Stimulated activated CD8-positive, alpha-beta memory T cell treated with anti-CD3 and anti-CD28 coated beads, Interleukin-12 subunit alpha, Interleukin-12 subunit beta, amount 100 ng/mL, for 1 hour (primary cell): Measurements from ENCODE around the gene FHL2.
"Not testable (repeated sequence)": the region's sequence is repeated elsewhere in the genome, so short reads cannot be mapped to it uniquely, and the experiment has no call there.

Source experiments
- DNase-seq: peaks from one replicate; pipeline ENCODE4 v3.0.0-alpha.2; 2020; ENCODE audit warnings: low read depth

Gene FHL2, protein sequence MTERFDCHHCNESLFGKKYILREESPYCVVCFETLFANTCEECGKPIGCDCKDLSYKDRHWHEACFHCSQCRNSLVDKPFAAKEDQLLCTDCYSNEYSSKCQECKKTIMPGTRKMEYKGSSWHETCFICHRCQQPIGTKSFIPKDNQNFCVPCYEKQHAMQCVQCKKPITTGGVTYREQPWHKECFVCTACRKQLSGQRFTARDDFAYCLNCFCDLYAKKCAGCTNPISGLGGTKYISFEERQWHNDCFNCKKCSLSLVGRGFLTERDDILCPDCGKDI

DNA sequence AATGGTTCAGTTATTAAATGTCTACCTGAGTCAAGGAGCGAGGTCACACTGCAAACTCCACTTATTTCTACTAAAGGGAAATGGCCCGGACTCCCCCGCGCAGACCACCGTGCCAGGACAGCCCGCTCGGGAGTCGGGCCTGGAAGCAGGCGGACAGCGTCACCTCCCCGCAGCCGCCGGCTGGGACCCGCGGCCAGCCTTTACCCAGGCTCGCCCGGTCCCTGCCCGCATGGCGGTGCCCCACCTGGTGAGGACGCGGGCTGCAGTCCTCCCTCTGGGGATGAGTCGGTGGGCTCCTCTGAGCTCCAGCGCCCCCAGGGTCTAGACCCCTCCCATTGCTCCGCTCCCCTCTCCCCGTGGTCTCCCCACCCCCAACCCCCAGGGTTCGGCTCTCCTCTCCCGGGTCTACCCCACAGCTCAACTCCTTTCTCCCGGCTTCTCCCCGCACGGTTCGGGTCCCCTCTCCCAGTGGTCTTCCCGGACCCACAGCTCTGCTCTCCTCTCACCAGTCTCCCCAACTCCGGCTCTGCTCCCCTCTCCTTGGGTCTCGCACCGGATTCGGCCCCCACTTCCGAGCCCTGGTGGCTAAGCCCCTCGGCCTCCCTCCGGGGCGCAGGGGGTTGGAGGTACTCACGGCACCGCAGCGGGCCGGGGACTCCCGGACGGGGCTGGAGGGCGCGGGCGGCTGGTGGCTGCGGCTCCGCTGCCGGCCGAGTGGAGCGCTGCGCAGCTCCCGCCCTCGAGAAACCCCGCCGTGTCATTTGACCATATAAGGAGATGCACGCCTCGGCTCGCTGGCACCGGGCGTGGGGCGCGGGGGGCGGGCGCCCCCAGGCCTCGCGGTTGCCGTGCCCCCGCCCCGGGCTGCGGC is at the start of gene FHL2:
FHL2 (minus strand) TSS at position 716 of the 871 bp plus-strand sequence. CDS start 12,535 bp downstream, outside the sequence.
- DNase-seq = peak; percentile 45

DNA sequence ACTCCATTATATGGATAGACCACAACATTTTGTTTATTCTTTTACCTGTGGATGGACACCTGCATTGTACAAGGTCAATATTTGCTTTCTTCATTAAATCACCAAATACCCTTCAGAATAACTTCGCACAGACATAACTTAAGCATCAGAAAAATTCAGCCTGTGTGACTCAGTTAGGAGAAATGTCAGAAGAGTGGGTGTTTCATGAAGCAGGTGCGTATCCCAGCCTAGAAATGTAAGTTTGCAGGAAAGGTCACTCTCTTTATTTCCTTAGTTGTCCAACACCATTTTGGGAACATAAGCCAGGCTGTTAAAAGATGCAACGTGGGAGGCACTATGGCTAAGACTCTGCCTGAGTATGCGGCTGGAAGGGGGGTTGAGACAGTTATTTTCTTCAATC is 48.6 kb upstream of the FHL2 start:
- no peak for DNase-seq

GRCh38 chr2:105446501-105446900 is 47.6 kb upstream of the FHL2 start:
- DNase-seq = no peak

- no peak for DNase-seq
Observed at GRCh38 chr2:105445976-105446375, 47.1 kb upstream of the FHL2 start.

- DNase-seq = no peak
Observed at GRCh38 chr2:105445498-105445897, 46.6 kb upstream of the FHL2 start.

DNA sequence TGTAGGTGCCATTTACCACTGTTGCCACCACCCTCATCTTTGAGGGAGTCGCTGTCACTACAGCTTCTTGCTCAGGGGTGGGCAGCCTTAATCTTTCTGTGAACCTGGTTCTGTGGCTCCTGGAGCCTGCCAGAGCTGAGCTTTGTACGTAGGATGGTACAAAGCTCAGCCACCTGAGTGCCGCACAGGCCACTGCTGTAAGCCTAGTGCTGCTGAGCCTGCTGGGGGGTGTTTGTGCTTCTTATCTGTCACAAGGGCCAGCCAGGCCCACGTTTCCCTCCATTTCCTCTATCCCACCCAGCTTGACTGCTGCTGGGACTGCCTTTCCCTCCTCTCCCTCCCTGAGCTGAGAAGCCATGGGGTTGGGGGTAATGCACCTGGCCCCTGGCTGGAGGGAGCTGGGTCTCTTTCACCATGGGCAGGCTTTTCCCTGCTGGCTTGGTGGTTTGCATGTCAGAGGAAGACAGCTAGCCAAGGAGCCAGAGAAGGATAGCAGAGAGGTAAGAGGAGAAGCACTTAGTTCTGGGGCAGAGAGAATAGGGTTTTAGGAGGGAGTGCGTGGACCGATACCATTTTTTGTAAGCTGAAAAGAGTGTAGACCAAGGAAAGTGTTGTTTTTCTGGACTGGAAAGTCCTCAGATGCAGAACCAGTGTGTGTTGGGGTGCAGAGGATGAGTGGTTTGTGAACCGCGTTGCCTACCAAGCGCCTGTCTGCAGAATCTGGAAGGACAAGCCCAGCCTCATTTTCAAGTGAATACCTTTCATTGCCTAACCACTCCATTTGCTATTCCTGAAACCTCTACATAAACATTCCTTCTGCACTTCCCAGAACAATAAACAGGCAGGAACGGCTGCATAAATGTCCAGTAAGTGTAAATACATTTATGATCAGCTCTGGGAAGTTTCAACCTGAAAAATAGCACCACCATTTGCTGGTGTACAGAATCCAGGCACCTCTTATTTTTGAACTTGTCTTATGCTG is 45.1 kb upstream of the FHL2 start:
- no peak for DNase-seq

DNA sequence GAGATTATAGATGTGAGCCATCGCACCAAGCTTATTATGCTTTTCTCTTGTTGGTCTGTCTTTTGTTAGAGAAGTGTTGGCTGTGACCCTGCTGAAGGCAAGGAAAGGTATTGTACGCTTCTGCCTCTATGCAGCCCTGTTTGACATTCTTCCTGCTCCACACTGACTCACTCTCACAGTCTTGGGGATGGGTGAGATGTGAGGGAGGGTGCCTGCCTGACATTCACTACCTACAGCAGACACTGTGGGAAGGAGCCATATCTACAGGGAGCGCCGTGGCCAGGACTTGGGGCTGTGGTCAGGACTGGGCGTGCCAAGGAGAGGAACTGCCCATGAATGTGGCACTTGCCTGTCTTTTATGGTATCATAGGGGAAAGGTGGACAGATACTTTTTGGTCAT is 43.9 kb upstream of the FHL2 start:
- DNase-seq = no peak

- DNase-seq = no peak
Observed at GRCh38 chr2:105442056-105442455, 43.2 kb upstream of the FHL2 start.

DNA sequence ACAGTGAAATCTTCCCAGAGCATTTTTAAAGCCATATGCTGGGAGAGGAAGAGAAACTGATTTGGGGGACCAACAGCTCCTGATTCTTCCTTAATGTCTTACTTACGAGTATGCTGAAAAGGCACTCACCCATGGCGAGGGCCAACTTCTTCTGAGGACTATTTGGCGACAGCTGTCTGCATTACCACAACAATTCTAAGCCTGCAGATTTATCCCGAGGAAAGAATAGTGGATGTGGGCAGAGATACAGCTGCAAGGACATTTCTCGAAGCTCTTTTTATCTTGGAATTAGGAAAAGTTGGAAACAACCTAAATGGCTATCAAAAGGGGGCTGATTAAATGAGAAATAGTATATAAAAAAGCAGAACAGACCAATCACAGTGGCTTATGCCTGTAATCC is 40.3 kb upstream of the FHL2 start:
- no peak for DNase-seq

DNA sequence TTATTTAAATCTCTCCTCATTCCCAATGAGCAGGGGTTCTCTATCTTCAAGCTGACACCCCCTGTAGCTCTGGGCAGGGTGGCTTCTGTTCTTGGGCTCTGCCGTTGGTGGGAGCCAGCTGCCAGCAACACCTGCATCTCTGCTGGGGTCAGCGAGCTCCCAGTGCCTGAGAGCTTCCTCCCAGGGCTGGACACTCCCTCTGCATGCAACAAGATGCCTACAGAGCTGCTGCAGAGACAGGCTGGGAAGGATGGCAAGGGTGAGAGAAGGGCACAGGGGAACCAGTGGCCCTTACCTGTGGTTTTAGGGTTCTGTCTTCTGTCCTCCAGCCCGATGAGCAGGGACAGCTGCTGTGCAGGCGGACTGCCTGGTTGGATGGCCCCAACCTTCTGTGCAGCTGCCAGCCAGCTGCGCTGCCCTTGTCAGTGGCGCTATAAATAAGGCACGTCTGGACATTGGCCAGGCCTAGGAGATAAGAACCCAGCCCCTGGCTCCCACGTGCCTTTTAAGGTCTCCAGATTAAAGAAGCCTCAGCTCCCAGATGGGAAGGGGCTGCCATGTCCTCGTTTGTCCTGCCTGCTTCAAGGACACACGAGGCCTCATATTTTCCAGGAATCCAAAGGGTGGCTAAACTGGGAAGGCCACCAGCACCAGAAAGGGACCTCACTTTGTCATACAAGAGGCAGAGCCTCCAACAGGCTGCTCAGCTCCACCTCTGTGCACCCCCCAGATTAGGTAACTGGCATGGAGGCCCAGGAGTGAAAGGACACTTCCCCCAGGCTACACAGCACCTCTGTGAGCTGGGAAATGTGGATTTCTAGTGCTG is 39.5 kb upstream of the FHL2 start:
- no peak for DNase-seq

GRCh38 chr2:105437708-105438103 is 38.9 kb upstream of the FHL2 start:
- no peak for DNase-seq

DNA sequence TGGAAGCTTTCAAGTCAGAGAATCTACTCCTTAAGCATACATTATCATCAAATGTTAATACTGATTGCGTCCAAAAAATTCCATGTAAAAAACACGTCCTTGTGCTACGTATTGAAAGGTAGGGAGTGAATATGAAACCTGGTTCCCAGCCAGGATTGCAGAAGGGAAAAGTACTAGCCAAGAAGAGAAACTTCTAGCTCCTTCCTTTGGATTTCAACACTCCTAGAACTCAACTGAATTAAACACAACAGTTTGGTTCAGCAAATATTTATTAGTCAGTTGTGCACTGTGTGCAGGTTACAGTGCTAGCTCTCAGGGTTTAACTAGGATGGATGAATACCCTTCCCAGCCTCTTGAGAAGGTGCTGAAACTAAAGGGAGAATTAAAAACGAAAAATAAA is 33.9 kb upstream of the FHL2 start:
- DNase-seq = no peak

- DNase-seq = no peak
Observed at GRCh38 chr2:105432044-105432399, 33.2 kb upstream of the FHL2 start.

- DNase-seq = no peak
Observed at GRCh38 chr2:105431367-105432043, 32.7 kb upstream of the FHL2 start.

DNA sequence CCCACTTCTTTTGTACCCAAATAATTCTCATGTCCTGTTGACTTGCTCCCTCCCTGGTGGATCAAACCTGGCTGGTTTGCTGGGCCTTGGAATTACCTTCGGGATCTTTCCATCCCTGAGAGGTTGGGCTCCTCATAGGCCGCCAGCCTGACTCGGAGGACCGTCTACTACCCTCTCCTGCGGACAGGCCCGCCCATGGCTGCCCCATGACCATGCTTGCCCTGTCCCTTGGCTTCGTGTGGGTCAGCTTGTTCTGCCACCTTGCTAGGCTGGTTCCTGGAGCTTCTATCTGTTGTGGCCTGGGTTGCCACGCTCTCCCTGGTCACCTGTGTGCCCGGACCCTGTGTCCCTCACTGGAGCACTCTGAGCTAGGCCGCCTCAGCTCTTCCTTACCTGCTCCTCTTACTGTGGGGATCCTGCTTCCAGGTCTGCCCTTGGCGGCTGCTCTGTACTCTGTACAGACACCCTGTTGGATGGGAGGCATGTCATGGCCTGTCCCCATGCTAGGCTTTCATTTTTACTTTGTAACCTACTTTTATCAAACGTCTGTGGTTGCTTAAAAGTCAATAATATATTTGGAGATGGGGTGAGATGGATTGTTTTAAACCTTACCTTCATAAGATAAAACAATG is 29.7 kb upstream of the FHL2 start:
- DNase-seq = no peak

GRCh38 chr2:105427485-105427884 is 28.6 kb upstream of the FHL2 start:
- no peak for DNase-seq

DNA sequence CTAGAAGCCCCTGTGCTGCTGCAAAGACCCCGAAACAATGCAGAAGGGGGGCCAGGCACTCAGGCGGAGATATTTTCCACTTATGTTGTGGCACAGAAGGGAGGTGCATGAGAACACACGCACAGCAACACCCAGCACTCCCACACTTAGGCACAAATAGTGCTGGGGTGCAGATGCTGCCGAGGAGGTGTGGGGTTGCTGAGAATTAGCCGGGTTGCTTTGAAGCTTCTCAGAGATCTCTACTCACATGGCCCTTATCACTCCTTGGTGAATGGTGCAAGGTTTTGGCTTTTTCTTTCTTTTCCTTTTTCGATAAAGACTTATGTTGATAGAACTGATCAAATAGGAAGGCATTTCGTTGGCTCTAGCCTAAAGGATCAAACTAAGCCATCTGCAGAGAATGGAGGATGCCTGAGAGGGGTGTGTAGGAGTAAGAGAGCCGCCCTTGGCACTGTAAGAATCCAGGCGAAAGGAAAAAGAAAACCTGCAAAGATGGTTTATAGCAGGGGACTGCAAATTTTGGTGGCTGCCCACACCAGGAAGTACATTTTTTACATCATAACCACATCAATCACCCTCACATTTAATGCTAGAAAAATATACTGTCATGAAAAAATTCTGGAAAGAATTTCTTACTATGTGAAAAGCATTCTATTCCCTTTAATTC is 27.9 kb upstream of the FHL2 start:
- DNase-seq = no peak

DNA sequence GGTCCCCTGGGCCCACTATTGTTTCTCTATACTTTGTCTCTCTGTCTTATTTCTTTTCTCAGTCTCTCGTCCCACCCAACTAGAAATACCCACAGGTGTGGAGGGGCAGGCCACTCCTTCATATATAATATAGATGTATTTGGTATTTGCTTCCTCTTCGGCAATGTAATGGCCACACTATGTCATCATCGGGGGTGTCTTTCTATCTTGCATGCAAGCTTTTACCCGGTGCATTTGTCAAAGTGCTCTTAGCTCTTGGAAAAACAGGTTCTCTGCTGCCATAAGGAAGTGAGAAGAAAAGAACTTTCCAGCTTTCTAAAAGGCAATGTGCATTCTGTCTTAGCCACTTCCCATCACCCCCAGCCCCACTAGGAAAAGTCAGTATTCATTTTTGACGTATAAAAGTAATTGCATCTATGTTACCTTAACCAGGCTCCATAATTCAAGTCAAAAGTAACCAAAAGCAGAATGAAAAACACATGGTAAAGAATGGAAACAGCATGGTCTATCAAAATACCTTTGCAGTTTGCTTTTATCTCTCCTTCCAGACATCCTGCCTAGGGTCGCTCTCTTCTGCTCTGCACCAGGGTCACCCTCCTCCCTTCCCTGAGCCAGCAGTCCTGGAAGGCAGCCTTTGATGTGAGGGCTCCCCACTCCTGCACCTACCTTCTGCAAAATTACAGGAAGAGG is 27.2 kb upstream of the FHL2 start:
- DNase-seq = no peak

DNA sequence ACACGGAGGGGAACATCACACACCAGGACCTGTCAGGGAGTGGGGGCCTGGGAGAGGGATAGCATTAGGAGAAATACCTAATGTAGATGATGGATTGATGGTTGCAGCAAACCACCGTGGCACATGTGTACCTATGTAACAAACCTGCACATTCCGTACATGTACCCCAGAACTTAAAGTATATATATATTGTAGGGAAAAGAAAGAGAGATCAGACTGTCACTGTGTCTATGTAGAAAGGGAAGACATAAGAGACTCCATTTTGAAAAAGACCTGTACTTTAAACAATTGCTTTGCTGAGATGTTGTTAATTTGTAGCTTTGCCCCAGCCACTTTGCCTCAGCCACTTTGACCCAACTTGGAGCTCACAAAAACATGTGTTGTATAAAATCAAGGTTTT is 26.0 kb upstream of the FHL2 start:
- not testable (repeated sequence) for DNase-seq
